AG09309 (cell line): ENCODE measurements around the gene LPAR3.

ENCODE experiments used
- DNase-seq: peaks from one replicate; pipeline ENCODE4 v3.0.0-alpha.2; 2010; ENCODE audit warnings: low read depth
- H3K4me3 ChIP-seq: 2 replicates; pipeline ENCODE4 v1.5.1; 2011; ENCODE audit warnings: mild to moderate bottlenecking, low read depth, low read length, moderate library complexity; ENCODE audit not compliant: control insufficient read depth
- CTCF ChIP-seq: IDR thresholded peaks from 2 replicates; pipeline ENCODE4 v1.5.1; 2011; ENCODE audit warnings: mild to moderate bottlenecking, low read depth, low read length, inconsistent platforms; ENCODE audit not compliant: insufficient read depth, control insufficient read depth; ENCODE audit errors: missing control alignments

Gene LPAR3

GRCh38 chr1:84855168-84855567 is 37.8 kb downstream of the LPAR3 start:
- no peak for DNase-seq
- no peak overlapping the region for H3K4me3 ChIP-seq
- TF ChIP-seq CTCF = no peak

GRCh38 chr1:84853741-84854721 is 39.0 kb downstream of the LPAR3 start:
- no peak for TF ChIP-seq CTCF
- DNase-seq = no peak
- H3K4me3 ChIP-seq = no peak overlapping the region

- peak; percentile 80 for DNase-seq
- no peak overlapping the region for H3K4me3 ChIP-seq
- TF ChIP-seq CTCF = no peak
Observed at GRCh38 chr1:84851839-84852238, 41.2 kb downstream of the LPAR3 start.

GRCh38 chr1:84849357-84849975 is 43.5 kb downstream of the LPAR3 start:
- no peak for TF ChIP-seq CTCF

GRCh38 chr1:84847253-84848250 is 45.5 kb downstream of the LPAR3 start:
- peak; percentile 94 for DNase-seq
- no peak overlapping the region for H3K4me3 ChIP-seq
- no peak for TF ChIP-seq CTCF

More at GRCh38 chr1:84849357-84849975, 43.5 kb downstream of the LPAR3 start:
- no peak for DNase-seq
- no peak overlapping the region for H3K4me3 ChIP-seq

- no peak for TF ChIP-seq CTCF
- no peak for DNase-seq
Observed at GRCh38 chr1:84846387-84846786, 46.6 kb downstream of the LPAR3 start.

More at GRCh38 chr1:84846387-84846786, 46.6 kb downstream of the LPAR3 start:
- no peak overlapping the region for H3K4me3 ChIP-seq
